Endothelial cell of umbilical vein (primary cell): ENCODE measurements around the gene CLSTN2. TPM values are rescaled to one million over a fixed set of nuclear protein-coding genes. Genes with fewer than 3 reads are reported as not detected.

Experiments
- BruUV-seq: library from RNA; stranded (reverse); fragments of 400-500 nt; replicated peaks from 2 replicates; lab custom pipeline; 2021; lab: Mats Ljungman, UMichigan
- CTCF ChIA-PET: fragments of 300-600, 350-600 bp; sonication (Branson Sonifier 250); formaldehyde crosslinking; loops from one replicate; lab custom pipeline; 2021; ENCODE audit warnings: antibody characterized with exemption, inconsistent platforms; lab: Charles Lee
- POLR2A ChIA-PET: fragments of 300-600, 350-600 bp; sonication (Branson Sonifier 250); formaldehyde crosslinking; loops from one replicate; lab custom pipeline; 2021; ENCODE audit warnings: antibody characterized with exemption, inconsistent platforms; lab: Charles Lee
- DNase-seq: peaks from one replicate; pipeline ENCODE4 v3.0.0-alpha.2; 2011; ENCODE audit warnings: low read depth, low spot score
- FAIRE-seq: peaks from 2 replicates; lab custom pipeline; 2011; peaks lifted over from hg19 to GRCh38; lab: Jason Lieb, UNC
- H2AFZ ChIP-seq: 2 replicates; pipeline ENCODE4 v1.6.0; 2012; ENCODE audit warnings: low read depth, low read length, control low read depth, inconsistent platforms
- H3K27ac ChIP-seq: 2 replicates; pipeline ENCODE4 v1.5.1; 2011; ENCODE audit warnings: low read depth, mild to moderate bottlenecking, control low read depth, low read length, moderate library complexity; ENCODE audit not compliant: insufficient read depth
- H3K27me3 ChIP-seq, 2 experiments: 2 replicates each; pipeline versions ENCODE4 v1.6.0 to v1.6.1; 2011; ENCODE audit warnings: low read length in 2 of 2, mixed read lengths in 1 of 2; ENCODE audit not compliant: control insufficient read depth in 2 of 2, insufficient read depth in 2 of 2
- H3K36me3 ChIP-seq, 2 experiments: 2 replicates in 1 of 2; 3 replicates in 1 of 2; pipeline ENCODE4 v1.5.1; 2011; ENCODE audit warnings: low read length in 2 of 2, mild to moderate bottlenecking in 1 of 2, moderate library complexity in 1 of 2; ENCODE audit not compliant: control insufficient read depth in 2 of 2, insufficient read depth in 2 of 2; ENCODE audit errors: extremely low read depth in 1 of 2
- H3K4me1 ChIP-seq: 3 replicates; pipeline ENCODE4 v1.5.1; 2011; ENCODE audit warnings: mild to moderate bottlenecking, low read length; ENCODE audit not compliant: control insufficient read depth, insufficient read depth; ENCODE audit errors: extremely low read depth
- H3K4me2 ChIP-seq: 2 replicates; pipeline ENCODE4 v1.6.1; 2011; ENCODE audit warnings: low read length, control low read depth, mixed read lengths; ENCODE audit not compliant: insufficient read depth
- H3K4me3 ChIP-seq, 3 experiments: fragments of 200-600 bp in 1 of 3; sonication (generic), shearing (Covaris generic) in 1 of 3; replicated peaks in 1 of 3; 2 replicates each; pipeline ENCODE4 v1.5.1; 2011 to 2016; ENCODE audit warnings: control low read depth in 3 of 3, low read length in 3 of 3, mild to moderate bottlenecking in 2 of 3, inconsistent platforms in 1 of 3, low read depth in 1 of 3, moderate library complexity in 1 of 3; ENCODE audit not compliant: insufficient read depth in 1 of 3
- H3K79me2 ChIP-seq: 2 replicates; pipeline ENCODE4 v1.6.0; 2012; ENCODE audit warnings: low read length, inconsistent platforms; ENCODE audit not compliant: control insufficient read depth, insufficient read depth
- H3K9ac ChIP-seq: replicated peaks from 2 replicates; pipeline ENCODE3; 2011; ENCODE audit warnings: low read length, control low read depth; ENCODE audit not compliant: insufficient read depth; ENCODE audit errors: extremely low read depth
- H3K9me1 ChIP-seq: replicated peaks from 3 replicates; pipeline ENCODE4 v1.6.0; 2011; ENCODE audit warnings: mild to moderate bottlenecking, low read length; ENCODE audit not compliant: control insufficient read depth, insufficient read depth; ENCODE audit errors: extremely low read depth
- H3K9me3 ChIP-seq: replicated peaks from 2 replicates; pipeline ENCODE4 v1.5.1; 2012; ENCODE audit warnings: low read length, inconsistent platforms; ENCODE audit not compliant: control insufficient read depth, insufficient read depth
- H4K20me1 ChIP-seq: replicated peaks from 2 replicates; pipeline ENCODE3; 2011; ENCODE audit warnings: mild to moderate bottlenecking, low read length; ENCODE audit not compliant: control insufficient read depth, insufficient read depth; ENCODE audit errors: extremely low read depth
- CTCF ChIP-seq, 2 donors: IDR thresholded peaks; 1 replicate in 1 of 2; 2 replicates in 1 of 2; pipeline ENCODE4 v1.5.1; 2011; ENCODE audit warnings: low read length in 2 of 2, mild to moderate bottlenecking in 2 of 2, moderate library complexity in 2 of 2, control low read depth in 1 of 2, inconsistent platforms in 1 of 2, low read depth in 1 of 2; ENCODE audit not compliant: insufficient read depth in 1 of 2; ENCODE audit errors: extremely low read depth in 1 of 2
- EZH2 ChIP-seq: IDR thresholded peaks from 2 replicates; pipeline ENCODE4 v1.6.1; 2012; ENCODE audit warnings: borderline replicate concordance, low read depth, mild to moderate bottlenecking, moderate library complexity, low read length, inconsistent platforms; ENCODE audit not compliant: severe bottlenecking
- FOS ChIP-seq: IDR thresholded peaks from 2 replicates; pipeline ENCODE4 v1.6.1; 2011; ENCODE audit warnings: mild to moderate bottlenecking, low read length, moderate library complexity, borderline replicate concordance; ENCODE audit not compliant: insufficient read depth
- GATA2 ChIP-seq: IDR thresholded peaks from 2 replicates; pipeline ENCODE4 v1.7.0; 2011; ENCODE audit warnings: low read depth, mild to moderate bottlenecking, moderate library complexity, mixed read lengths, low read length; ENCODE audit not compliant: insufficient read length, insufficient read depth
- JUN ChIP-seq: IDR thresholded peaks from 2 replicates; pipeline ENCODE4 v1.6.1; 2011; ENCODE audit warnings: borderline replicate concordance, low read depth; ENCODE audit not compliant: insufficient read length, insufficient read depth
- MAX ChIP-seq: IDR thresholded peaks from 2 replicates; pipeline ENCODE4 v1.6.1; 2011; ENCODE audit not compliant: insufficient read depth, insufficient read length
- MYC ChIP-seq: IDR thresholded peaks from one replicate; pipeline ENCODE4 v1.6.1; 2011; ENCODE audit warnings: mild to moderate bottlenecking, low read depth, low read length
- POLR2A ChIP-seq: IDR thresholded peaks from 2 replicates; pipeline ENCODE4 v1.6.1; 2012; ENCODE audit warnings: low read depth, mild to moderate bottlenecking, control low read depth, low read length
- POLR2AphosphoS5 ChIP-seq: IDR thresholded peaks from 2 replicates; pipeline ENCODE4 v1.6.1; 2012; ENCODE audit warnings: low read depth, mild to moderate bottlenecking, control low read depth, low read length, moderate library complexity; ENCODE audit not compliant: insufficient read depth
- dilution Hi-C: fragments of 300-500 bp; cut with MboI; formaldehyde crosslinking; loops from one replicate; pipeline ENCODE4 v1.15.0; 2019; ENCODE audit warnings: low sequenced_read_pairs; ENCODE audit not compliant: extremely low pct_ligation_motif_present
- intact Hi-C: fragments of 100-400 bp; cut with micrococcal nuclease; formaldehyde crosslinking; loops from one replicate; pipeline ENCODE4 v1.10.0; 2022
- polyA plus RNA-seq, 4 experiments: library from polyadenylated mRNA; depleted of rRNA in 3 of 4; stranded (reverse) in 3 of 4; unstranded in 1 of 4; fragments of >200 nt; gene quantifications; 2 replicates each; pipeline versions ENCODE4 v1.2.1 to v1.2.3, GENCODE V29; 2011 to 2012; ENCODE audit warnings: missing spikeins in 1 of 4
- total RNA-seq: library from RNA; stranded (reverse); gene quantifications from 2 replicates; pipeline ENCODE4 v1.2.3, GENCODE V29; 2021

The CLSTN2 gene
- total and polyA plus RNA-seq, 2 donors (not counting 3 experiments of a cell fraction or from before 2014, with no cell fraction given): 0.26 to 0.38 TPM

DNA sequence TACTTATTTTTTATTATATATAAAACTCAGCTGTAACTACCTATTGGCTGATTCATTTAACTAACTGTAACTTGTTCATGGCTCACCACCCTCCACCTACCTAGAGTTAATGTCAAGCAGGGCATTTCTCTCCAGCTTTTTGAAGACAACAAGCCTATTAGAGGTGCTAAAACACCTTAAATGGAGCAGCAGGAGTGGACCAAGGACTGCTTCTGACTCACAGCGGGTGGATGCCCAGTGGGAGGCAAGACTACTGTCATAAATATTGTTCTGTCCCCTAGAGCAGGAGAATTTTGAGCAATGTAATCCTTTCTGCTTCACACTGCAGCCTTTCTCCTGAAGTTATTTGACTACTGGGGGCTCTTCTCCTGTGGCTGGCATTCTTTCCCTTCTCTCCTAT lies 146.9 kb downstream of the CLSTN2 start:
- H2AFZ ChIP-seq: no peak overlapping the region
- dilution Hi-C loops (no loop called here), intact Hi-C loops (no loop called here)
- H3K9me1 ChIP-seq: no peaks in the 10 kb centered on the region
- BruUV-seq: no TSS peak
- no peaks in the 10 kb centered on the region for H3K79me2 ChIP-seq
- ChIA-PET CTCF (no interaction called here), POLR2A (no interaction called here)
- no peaks in the 10 kb centered on the region for H4K20me1 ChIP-seq
- TF ChIP-seq JUN (no peak), POLR2AphosphoS5 (no peak), FOS (no peak), GATA2 (no peak), POLR2A (no peak)
- DNase-seq (no peak), FAIRE-seq (no peak)
- no peaks in the 10 kb centered on the region for H3K4me1 ChIP-seq
- H3K9ac ChIP-seq: no peak overlapping the region
- no peak overlapping the region for H3K4me2 ChIP-seq
- H3K9me3 ChIP-seq: no peaks in the 10 kb centered on the region
- H3K4me3 ChIP-seq: no peak overlapping the region
- no peaks in the 10 kb centered on the region for H3K27me3 ChIP-seq
- no peaks in the 10 kb centered on the region for H3K36me3 ChIP-seq
- H3K27ac ChIP-seq: no peak overlapping the region

GRCh38 chr3:140085001-140085400 lies 150.0 kb downstream of the CLSTN2 start:
- Histone ChIP-seq H3K9me1 (no peaks in the 10 kb centered on the region), H4K20me1 (no peaks in the 10 kb centered on the region), H3K4me2 (no peak overlapping the region), H3K36me3 (no peaks in the 10 kb centered on the region), H2AFZ (no peak overlapping the region), H3K79me2 (no peaks in the 10 kb centered on the region), H3K4me3 (no peak overlapping the region), H3K9me3 (no peaks in the 10 kb centered on the region), H3K27me3 (no peaks in the 10 kb centered on the region), H3K27ac (no peak overlapping the region), H3K4me1 (no peaks in the 10 kb centered on the region), H3K9ac (no peak overlapping the region)
- POLR2A ChIA-PET: no interaction called here
- no peak for FAIRE-seq
- dilution Hi-C loops: no loop called here
- no peak for TF ChIP-seq EZH2
- TF ChIP-seq MAX: no peak
- no peak for TF ChIP-seq MYC
- no peak for TF ChIP-seq CTCF (IDR thresholded peaks at IDR 0.05; ENCODE audit: extremely low read depth in 1 of 2, insufficient read depth in 1 of 2, low read depth in 1 of 2, low read length in 2 of 2)
- no peak for TF ChIP-seq GATA2
- intact Hi-C loops: no loop called here
- CTCF ChIA-PET: no interaction called here
- DNase-seq: no peak
- no TSS peak for BruUV-seq
